LNCaP clone FGC (cell line): Measurements from ENCODE around the gene KLF14.
"Not testable (repeated sequence)": the region's sequence is repeated elsewhere in the genome, so short reads cannot be mapped to it uniquely, and the experiment has no call there.

ENCODE experiments used
- DNase-seq: peaks from one replicate; pipeline ENCODE4 v3.0.0-alpha.2; 2011; ENCODE audit warnings: low read depth
- H3K4me3 ChIP-seq: 2 replicates; pipeline ENCODE4 v1.5.1; 2011; ENCODE audit warnings: mild to moderate bottlenecking, low read depth, low read length, control low read depth
- TF ChIP-seq, protein P1 (sequence below): IDR thresholded peaks from 2 replicates; pipeline ENCODE4 v1.5.1; 2012; ENCODE audit warnings: mild to moderate bottlenecking; ENCODE audit not compliant: control insufficient read depth, insufficient read depth; ENCODE audit errors: extremely low read depth

The KLF14 gene

GRCh38 chr7:130695840-130696239 is 38.2 kb downstream of the KLF14 start:
- no peak overlapping the region for H3K4me3 ChIP-seq
- TF ChIP-seq, protein P1, sequence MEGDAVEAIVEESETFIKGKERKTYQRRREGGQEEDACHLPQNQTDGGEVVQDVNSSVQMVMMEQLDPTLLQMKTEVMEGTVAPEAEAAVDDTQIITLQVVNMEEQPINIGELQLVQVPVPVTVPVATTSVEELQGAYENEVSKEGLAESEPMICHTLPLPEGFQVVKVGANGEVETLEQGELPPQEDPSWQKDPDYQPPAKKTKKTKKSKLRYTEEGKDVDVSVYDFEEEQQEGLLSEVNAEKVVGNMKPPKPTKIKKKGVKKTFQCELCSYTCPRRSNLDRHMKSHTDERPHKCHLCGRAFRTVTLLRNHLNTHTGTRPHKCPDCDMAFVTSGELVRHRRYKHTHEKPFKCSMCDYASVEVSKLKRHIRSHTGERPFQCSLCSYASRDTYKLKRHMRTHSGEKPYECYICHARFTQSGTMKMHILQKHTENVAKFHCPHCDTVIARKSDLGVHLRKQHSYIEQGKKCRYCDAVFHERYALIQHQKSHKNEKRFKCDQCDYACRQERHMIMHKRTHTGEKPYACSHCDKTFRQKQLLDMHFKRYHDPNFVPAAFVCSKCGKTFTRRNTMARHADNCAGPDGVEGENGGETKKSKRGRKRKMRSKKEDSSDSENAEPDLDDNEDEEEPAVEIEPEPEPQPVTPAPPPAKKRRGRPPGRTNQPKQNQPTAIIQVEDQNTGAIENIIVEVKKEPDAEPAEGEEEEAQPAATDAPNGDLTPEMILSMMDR: peak; percentile 58
- no peak for DNase-seq

DNA sequence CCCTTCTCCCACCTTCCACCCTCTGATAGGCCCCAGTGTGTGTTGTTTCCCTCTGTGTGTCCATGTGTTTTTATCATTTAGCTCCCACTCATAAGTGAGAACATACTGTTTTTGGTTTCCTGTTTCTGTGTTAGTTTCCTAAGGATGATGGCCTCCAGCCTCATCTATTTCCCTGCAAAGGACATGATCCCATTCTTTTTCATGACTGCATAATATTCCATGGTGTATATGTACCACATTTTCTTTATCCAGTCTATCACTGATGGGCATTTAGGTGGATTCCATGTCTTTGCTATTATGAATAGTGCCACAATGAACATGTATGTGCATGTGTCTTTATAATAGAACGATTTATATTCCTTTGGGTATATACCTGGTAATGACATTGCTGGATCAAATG is 41.6 kb downstream of the KLF14 start:
- H3K4me3 ChIP-seq, DNase-seq: not testable (repeated sequence)

DNA sequence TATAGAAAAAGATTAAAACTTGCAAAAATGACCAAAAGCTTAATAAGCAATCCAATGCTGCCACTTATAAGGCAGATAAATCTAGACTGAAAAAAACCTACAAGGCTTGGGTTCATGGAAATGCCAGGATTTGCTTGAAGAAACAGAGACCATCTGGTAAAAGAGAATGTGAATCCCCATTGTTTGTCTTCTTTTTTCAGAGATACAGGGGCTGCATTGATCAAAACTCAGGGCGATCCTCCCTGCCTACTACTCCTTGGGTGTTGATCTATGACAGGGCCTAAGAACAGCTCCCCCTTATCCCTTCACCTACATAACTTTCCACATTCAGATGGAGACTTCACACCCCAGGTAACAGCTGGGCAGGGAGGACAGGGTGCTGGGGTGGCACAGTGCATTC is 44.3 kb downstream of the KLF14 start:
- DNase-seq: no peak
- H3K4me3 ChIP-seq: no peak overlapping the region
- TF ChIP-seq, protein P1: no peak

GRCh38 chr7:130683026-130683425 is 51.0 kb downstream of the KLF14 start:
- H3K4me3 ChIP-seq: no peak overlapping the region
- no peak for DNase-seq
- TF ChIP-seq, protein P1: no peak
